OCI-LY1 (cell line): ENCODE data around the gene SLC35F3.

ENCODE experiments used
- EZH2 ChIP-seq: fragments of 200-600 bp; sonication (generic), shearing (Covaris generic); IDR thresholded peaks from 2 replicates; pipeline ENCODE4 v1.8.0; 2017; ENCODE audit warnings: borderline replicate concordance, mixed run types, mild to moderate bottlenecking, antibody characterized with exemption, low read length, moderate library complexity, mixed read lengths
- TF ChIP-seq, protein P1 (sequence below): fragments of 200-600 bp; sonication (generic), shearing (Covaris generic); IDR thresholded peaks from 2 replicates; pipeline ENCODE4 v1.5.1; 2017; ENCODE audit warnings: mild to moderate bottlenecking, antibody characterized with exemption, low read length, moderate library complexity, mixed read lengths

DNA sequence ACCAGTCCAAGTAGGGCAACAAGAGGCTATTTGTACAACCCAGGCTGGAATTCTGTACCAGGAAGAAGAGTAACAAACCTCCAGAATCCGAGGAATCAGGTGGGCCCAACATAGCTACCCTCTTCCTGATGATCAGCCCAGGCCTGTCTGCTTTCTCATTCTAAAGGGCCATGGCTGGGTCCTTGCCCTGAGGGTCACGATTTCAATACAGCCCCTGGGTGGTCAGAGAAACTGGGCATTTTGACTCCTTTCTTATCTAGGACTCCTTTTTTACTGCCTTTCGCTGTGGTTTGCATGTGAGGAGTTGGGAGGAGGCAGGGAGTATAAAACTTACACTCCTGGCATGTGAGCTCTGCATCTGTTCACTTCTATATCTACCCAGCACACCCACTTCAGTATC lies 303.9 kb downstream of the SLC35F3 start:
- TF ChIP-seq, protein P1, sequence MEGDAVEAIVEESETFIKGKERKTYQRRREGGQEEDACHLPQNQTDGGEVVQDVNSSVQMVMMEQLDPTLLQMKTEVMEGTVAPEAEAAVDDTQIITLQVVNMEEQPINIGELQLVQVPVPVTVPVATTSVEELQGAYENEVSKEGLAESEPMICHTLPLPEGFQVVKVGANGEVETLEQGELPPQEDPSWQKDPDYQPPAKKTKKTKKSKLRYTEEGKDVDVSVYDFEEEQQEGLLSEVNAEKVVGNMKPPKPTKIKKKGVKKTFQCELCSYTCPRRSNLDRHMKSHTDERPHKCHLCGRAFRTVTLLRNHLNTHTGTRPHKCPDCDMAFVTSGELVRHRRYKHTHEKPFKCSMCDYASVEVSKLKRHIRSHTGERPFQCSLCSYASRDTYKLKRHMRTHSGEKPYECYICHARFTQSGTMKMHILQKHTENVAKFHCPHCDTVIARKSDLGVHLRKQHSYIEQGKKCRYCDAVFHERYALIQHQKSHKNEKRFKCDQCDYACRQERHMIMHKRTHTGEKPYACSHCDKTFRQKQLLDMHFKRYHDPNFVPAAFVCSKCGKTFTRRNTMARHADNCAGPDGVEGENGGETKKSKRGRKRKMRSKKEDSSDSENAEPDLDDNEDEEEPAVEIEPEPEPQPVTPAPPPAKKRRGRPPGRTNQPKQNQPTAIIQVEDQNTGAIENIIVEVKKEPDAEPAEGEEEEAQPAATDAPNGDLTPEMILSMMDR, result no peak
- TF ChIP-seq EZH2, result no peak
